ENCODE measurements around the gene FAM53A. TPM values are rescaled to one million over a fixed set of nuclear protein-coding genes. Genes with fewer than 3 reads are reported as not detected.

Gene FAM53A
- total RNA-seq, 1 experiment from 2014 or later, result 3.1 TPM

DNA sequence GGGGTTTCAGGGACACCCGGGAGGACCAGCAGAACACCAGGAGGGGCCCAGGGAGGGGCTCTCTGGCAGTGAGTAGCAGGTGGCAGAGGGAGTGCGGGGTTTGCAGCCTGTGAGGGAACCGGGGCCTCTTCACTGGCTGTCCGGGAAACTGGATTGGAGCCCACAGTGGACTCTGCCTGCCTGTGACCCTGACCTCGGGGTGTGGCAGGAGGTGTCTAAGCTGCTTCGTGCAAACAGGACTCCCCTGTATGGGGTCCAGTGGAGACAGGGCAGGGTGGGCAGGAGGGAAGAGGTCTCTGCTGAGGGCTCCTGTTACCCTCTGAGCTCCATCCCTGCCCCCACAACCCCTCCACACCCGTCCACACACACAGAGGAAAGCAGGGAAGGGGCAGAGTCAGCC, 50.1 kb downstream of the FAM53A start:
- Histone ChIP-seq H3K27ac (ENCODE audit: low read length) (no peak overlapping the region), H3K36me3 (ENCODE audit: low read depth, low read length) (no peaks in the 10 kb centered on the region), H3K4me2 (ENCODE audit: low read length) (no peak overlapping the region), H3K4me3 (ENCODE audit: low read length) (no peak overlapping the region), H3K9ac (ENCODE audit: low read length) (no peak overlapping the region), H3K27me3 (ENCODE audit: low read length) (no peaks in the 10 kb centered on the region), H3K9me2 (replicated peaks; ENCODE audit: low read length) (no peaks in the 10 kb centered on the region), H3K4me1 (ENCODE audit: insufficient read depth, low read length) (no peaks in the 10 kb centered on the region), H4K20me1 (ENCODE audit: low read length) (no peaks in the 10 kb centered on the region), H3K9me3 (ENCODE audit: low read length) (no peaks in the 10 kb centered on the region), H3K79me2 (ENCODE audit: low read length) (no peaks in the 10 kb centered on the region), H2AFZ (ENCODE audit: low read length) (no peak overlapping the region), H3F3A (ENCODE audit: low read length, unreplicated experiment) (no peaks in the 10 kb centered on the region)
- ChIA-PET CTCF (no interaction called here), POLR2A (ENCODE audit: unreplicated experiment) (no interaction called here)
- intact Hi-C loops (cut with micrococcal nuclease), result no loop called here
- no peak for ATAC-seq
- TF ChIP-seq EZH2phosphoT487 (IDR thresholded peaks at IDR 0.05; ENCODE audit: borderline replicate concordance, low read length) (no peak), EZH2 (IDR thresholded peaks at IDR 0.05; ENCODE audit: low read length, unreplicated experiment) (no peak)
- TF ChIP-seq, protein P1, sequence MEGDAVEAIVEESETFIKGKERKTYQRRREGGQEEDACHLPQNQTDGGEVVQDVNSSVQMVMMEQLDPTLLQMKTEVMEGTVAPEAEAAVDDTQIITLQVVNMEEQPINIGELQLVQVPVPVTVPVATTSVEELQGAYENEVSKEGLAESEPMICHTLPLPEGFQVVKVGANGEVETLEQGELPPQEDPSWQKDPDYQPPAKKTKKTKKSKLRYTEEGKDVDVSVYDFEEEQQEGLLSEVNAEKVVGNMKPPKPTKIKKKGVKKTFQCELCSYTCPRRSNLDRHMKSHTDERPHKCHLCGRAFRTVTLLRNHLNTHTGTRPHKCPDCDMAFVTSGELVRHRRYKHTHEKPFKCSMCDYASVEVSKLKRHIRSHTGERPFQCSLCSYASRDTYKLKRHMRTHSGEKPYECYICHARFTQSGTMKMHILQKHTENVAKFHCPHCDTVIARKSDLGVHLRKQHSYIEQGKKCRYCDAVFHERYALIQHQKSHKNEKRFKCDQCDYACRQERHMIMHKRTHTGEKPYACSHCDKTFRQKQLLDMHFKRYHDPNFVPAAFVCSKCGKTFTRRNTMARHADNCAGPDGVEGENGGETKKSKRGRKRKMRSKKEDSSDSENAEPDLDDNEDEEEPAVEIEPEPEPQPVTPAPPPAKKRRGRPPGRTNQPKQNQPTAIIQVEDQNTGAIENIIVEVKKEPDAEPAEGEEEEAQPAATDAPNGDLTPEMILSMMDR (conservative IDR thresholded peaks at IDR 0.05; ENCODE audit: low read depth, low read length), result no peak
- DNase-seq, result no peak
- BruUV-seq (replicated peaks), result no TSS peak

DNA sequence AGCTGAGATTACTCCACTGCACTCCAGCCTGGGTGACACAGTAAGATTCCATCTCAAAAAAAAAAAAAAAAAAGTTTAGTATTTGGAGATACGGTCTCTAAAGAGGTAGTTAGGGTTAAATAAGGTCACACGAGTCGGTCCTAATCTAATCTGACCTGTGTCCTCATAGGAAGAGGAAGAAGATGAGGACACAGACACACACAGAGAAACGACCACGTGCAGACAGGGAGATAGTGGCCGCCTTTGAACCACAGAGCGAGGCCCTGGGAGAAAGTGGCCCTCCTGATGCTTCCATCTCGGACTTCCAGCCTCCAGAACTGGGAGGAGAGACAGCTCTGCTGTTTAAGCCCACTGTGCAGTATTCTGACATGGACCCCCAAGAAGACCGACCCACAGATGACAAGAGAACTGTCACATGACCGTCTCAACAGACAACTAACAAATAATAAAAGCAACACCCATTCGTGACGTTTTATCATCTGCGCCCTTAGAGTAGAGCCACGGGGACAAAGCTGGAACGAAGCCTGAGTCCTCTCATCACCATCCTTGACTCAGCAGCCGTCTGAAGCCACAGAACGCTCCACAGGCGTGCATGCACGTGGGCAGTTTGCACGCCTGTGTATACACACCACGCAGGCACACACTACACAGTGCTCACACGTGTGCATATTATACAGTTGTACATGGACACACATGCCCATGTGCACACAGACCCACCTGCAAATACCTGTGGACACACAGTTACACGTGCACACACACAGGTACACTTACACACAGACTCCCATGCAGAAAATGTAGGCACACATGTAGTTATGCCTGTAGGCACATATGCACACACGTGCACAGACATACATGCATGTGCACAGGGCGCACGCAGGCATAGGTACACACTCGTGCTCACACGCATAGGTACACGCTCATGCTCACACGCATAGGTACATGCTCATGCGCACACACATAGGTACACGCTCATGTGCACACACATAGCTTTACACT, 51.7 kb downstream of the FAM53A start:
- Histone ChIP-seq H2AFZ (ENCODE audit: low read length) (no peak overlapping the region), H3K36me3 (ENCODE audit: low read depth, low read length) (no peaks in the 10 kb centered on the region), H3K9me3 (ENCODE audit: low read length) (no peaks in the 10 kb centered on the region), H3K27me3 (ENCODE audit: low read length) (no peaks in the 10 kb centered on the region), H3K27ac (ENCODE audit: low read length) (no peak overlapping the region), H4K20me1 (ENCODE audit: low read length) (no peaks in the 10 kb centered on the region), H3F3A (ENCODE audit: low read length, unreplicated experiment) (no peaks in the 10 kb centered on the region), H3K4me3 (ENCODE audit: low read length) (no peak overlapping the region), H3K9ac (ENCODE audit: low read length) (no peak overlapping the region), H3K4me2 (ENCODE audit: low read length) (no peak overlapping the region), H3K9me2 (replicated peaks; ENCODE audit: low read length) (no peaks in the 10 kb centered on the region), H3K4me1 (ENCODE audit: insufficient read depth, low read length) (no peaks in the 10 kb centered on the region), H3K79me2 (ENCODE audit: low read length) (no peaks in the 10 kb centered on the region)
- ChIA-PET CTCF (no interaction called here), POLR2A (ENCODE audit: unreplicated experiment) (no interaction called here)
- no peak for ATAC-seq
- DNase-seq, result no peak
- TF ChIP-seq, protein P1 (conservative IDR thresholded peaks at IDR 0.05; ENCODE audit: low read depth, low read length), result no peak
- no peak for TF ChIP-seq EZH2phosphoT487 (IDR thresholded peaks at IDR 0.05; ENCODE audit: borderline replicate concordance, low read length)
- no peak for TF ChIP-seq EZH2 (IDR thresholded peaks at IDR 0.05; ENCODE audit: low read length, unreplicated experiment)
- intact Hi-C loops (cut with micrococcal nuclease), result no loop called here
- no TSS peak for BruUV-seq (replicated peaks)

DNA sequence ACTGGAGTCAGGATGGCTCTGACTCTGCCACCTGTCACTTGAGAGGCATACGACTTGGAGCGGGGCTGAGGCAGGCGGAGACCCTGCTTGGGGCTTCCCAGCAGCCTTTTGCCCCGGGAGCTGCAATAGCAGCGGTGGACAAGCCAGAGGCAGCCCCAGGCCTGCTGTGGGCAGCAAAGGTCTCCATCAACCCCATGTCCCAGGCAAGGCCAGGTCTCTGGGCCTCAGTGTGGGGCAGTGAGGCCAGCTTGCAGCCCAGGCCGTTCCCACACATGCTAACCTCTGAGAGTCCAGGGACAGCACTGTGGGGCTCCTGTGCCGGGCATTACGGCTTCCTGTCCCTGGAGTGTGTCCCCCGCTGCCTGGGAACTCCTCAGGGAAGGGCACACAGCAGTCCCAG, 53.0 kb downstream of the FAM53A start:
- H3K9me2 ChIP-seq (replicated peaks; ENCODE audit: low read length), result no peaks in the 10 kb centered on the region
- H3K4me1 ChIP-seq (ENCODE audit: insufficient read depth, low read length), result no peaks in the 10 kb centered on the region
- no peak overlapping the region for H3K27ac ChIP-seq (ENCODE audit: low read length)
- intact Hi-C loops (cut with micrococcal nuclease), result no loop called here
- H3K4me2 ChIP-seq (ENCODE audit: low read length), result no peak overlapping the region
- no peaks in the 10 kb centered on the region for H3K36me3 ChIP-seq (ENCODE audit: low read depth, low read length)
- no peak overlapping the region for H3K9ac ChIP-seq (ENCODE audit: low read length)
- no peaks in the 10 kb centered on the region for H3K9me3 ChIP-seq (ENCODE audit: low read length)
- H3F3A ChIP-seq (ENCODE audit: low read length, unreplicated experiment), result no peaks in the 10 kb centered on the region
- BruUV-seq (replicated peaks), result no TSS peak
- DNase-seq (no peak), ATAC-seq (no peak)
- H4K20me1 ChIP-seq (ENCODE audit: low read length), result no peaks in the 10 kb centered on the region
- no peaks in the 10 kb centered on the region for H3K27me3 ChIP-seq (ENCODE audit: low read length)
- no peaks in the 10 kb centered on the region for H3K79me2 ChIP-seq (ENCODE audit: low read length)
- TF ChIP-seq EZH2 (IDR thresholded peaks at IDR 0.05; ENCODE audit: low read length, unreplicated experiment), result no peak
- TF ChIP-seq EZH2phosphoT487 (IDR thresholded peaks at IDR 0.05; ENCODE audit: borderline replicate concordance, low read length), result no peak
- TF ChIP-seq, protein P1 (conservative IDR thresholded peaks at IDR 0.05; ENCODE audit: low read depth, low read length), result no peak
- H3K4me3 ChIP-seq (ENCODE audit: low read length), result no peak overlapping the region
- CTCF ChIA-PET, result no interaction called here
- H2AFZ ChIP-seq (ENCODE audit: low read length), result no peak overlapping the region
- POLR2A ChIA-PET (ENCODE audit: unreplicated experiment), result interaction anchor here (0.6 kb wide), 1 partner anchor 16 kb away, joined by 4 read pairs; no protein-coding TSS in a partner anchor

Data from PC-3 (cell line).